ENCODE data around the gene FBXL19. TPM values are rescaled to one million over a fixed set of nuclear protein-coding genes. Genes with fewer than 3 reads are reported as not detected.

The FBXL19 gene
- 32.0 and 35.8 TPM in 2 replicates for total RNA-seq (2014; rRNA removed; shearing (Covaris generic))

DNA sequence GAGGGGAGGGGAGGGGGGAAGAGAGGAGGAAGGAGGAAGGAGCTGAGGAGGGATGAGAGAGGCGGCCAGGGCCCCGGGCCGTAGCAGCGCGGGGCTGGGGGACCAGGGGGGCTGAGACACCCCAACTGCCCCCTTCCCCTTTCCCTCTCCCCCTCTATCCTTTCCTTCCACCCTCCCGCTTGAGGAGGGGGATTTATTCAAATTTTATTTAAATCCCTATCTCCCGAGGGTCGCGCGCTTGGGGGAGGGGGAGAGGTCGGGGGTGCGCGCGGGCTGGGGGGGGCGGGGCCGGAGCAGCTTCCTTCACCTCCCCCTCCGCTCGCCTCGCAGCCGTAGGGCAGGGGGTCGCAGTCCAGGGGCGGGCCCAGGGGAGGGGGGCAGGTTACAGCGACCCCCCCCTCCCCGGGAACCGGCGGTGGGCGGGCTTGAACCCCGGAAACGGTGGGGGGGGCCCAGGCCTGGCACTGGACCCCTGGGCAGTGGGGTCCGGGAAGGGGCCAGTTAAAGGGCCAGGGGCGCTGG lies at the start of gene FBXL19:
Gene FBXL19, plus strand, starts transcription at position 19 of the 522 bp plus-strand sequence. CDS start 2,183 bp downstream, outside the sequence.

DNA sequence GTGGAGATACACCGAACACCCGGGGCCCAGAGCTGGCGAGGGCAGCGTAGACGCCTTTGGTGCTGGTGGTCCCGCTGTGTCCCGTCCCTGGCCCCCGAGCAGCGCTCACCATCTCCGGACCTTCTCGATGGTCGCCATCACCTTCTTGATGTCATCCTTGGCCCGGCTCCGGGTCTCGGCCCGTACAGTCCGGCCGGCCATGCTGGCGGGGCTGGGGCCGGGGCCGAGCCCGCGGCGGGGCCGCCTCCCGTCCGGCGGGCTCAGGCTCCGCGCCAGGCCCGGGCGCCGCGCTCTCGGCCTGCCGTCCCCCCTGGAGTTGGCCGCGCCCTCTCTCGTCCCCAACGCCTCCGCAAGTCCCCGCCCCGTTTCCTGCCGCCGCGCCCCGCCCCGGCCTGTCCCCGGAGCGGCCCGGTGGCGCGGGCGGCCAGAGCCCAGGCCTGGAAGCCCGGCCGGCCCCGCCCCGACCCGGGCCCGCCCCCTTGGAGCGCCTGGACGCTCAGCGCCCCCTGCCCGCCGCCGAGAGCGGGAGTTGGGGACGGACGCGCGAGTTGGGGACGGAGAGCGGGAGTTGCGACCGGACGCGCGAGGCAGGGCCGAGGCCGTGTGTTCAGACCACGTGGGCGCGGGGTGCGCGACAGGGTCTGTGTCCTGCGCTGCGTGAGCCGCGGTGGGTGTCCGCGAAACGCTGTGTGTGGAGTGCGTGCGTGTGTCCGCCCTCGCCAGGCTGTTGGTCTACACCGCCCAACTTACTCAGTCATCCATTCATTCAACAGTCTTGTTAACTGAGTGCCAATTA lies 29.4 kb upstream of the FBXL19 start, which contains the start of gene BCL7C:
Gene BCL7C, minus strand, starts transcription at position 334 of the 796 bp plus-strand sequence. Its CDS starts 133 bp downstream, at position 201.

GRCh38 chr16:30896261-30896888 lies 27.0 kb upstream of the FBXL19 start, which contains the start of gene CTF1:
TSS of gene CTF1 (plus strand) at chr16:30896614. CDS start at chr16:30896644, 30 bp downstream.

GRCh38 chr16:30948667-30949649 lies 25.6 kb downstream of the FBXL19 start, which contains the start of gene ORAI3:
TSS of gene ORAI3 (plus strand) at chr16:30949068. CDS start at chr16:30949290, 222 bp downstream.

DNA sequence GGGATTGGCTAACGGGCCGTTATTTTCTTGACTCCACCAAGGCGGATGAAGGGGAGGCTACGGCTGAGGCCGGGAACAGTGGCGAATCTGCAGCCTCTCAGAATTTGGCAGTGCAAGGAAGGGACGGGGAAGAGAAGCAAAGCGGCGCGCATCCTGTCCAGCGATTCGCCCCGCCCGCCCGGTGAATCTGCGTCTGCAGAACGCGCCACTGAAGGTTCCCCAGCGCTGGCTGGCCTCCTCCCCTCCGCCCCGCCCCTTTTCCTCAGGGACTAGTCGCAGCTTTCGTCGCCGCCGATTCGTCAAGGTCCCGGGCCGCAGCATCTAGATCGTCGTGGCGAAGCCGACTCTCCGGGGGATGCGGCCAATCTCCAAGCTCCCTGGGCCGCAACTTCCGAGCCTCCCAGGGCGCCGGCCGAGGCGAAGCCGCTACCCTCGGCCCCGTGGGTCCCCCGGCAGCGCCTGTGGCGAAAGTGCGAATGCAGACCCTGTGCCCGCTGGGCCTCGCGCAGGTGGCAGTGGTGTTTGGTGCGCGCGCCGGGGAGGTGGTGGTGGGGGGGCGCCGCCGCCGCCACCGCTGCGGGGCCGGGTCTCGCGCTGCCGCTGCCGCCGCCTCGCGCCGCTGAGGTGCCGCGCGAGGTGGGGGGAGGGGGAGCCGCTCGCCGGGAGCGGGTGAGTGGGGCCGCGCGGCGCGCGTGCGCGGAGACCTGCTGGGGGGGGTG lies 34.2 kb downstream of the FBXL19 start, which contains the start of gene SETD1A:
Gene SETD1A, plus strand, starts transcription at position 299 of the 719 bp plus-strand sequence. CDS start 978 bp downstream, outside the sequence.

DNA sequence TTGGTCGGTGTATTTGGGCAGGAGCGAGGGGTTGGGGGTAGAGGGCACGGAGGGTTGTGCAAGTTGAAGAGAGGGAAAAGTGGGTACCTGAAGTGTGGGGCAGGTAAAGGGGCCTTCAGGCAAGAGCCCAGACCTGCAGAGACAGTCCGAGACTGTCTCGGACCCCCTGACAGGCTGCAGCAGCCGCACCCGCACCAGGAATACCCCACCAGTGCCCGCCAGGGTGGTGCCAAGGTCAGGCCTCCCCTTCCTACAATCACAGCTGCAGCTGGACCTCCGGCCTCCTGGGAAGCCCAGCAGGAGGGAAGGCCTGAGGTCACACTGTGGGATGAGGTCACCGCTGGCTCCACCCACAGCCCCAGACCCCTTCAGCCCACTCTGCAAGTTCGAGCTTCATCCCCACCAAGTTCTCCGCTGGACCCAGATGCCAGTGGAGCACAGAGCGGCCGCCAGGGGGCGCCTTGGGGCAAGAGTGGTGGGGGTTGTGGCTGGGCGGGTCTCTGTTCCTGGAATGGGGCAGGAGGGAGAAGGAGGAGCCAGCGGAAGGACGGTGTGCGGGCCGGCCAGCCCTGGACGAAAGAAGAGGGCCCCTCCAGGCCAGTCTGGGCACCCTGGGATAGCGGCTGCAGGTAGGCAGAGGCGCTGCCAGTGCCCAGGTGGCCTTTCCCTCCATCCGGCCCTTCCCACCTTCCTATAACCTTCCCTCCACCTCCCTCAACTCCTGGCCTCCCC lies 61.5 kb downstream of the FBXL19 start, which contains the start of gene HSD3B7:
Gene HSD3B7, plus strand, starts transcription at position 539 of the 732 bp plus-strand sequence. CDS start 452 bp downstream, outside the sequence.

Small RNA genes lying within 50 kb of the gene (small RNA-seq; reads per million reads assigned to genes)
- gene AC135048.1, result not detected
- not detected for gene MIR4519
- gene MIR762, result not detected

Other genes with a start within 250 kb of the FBXL19 start
- 33.7 and 36.1 TPM in 2 replicates for gene SRCAP, start 224.4 kb upstream of the FBXL19 start, total RNA-seq (2014; rRNA removed; shearing (Covaris generic))
- gene PHKG2, start 175.1 kb upstream of the FBXL19 start, total RNA-seq (2014; rRNA removed; shearing (Covaris generic)), result 25.8 and 27.6 TPM in 2 replicates
- 21.3 and 29.5 TPM in 2 replicates for gene CFAP119, start 161.5 kb upstream of the FBXL19 start, total RNA-seq (2014; rRNA removed; shearing (Covaris generic))
- gene RNF40, start 161.2 kb upstream of the FBXL19 start, total RNA-seq (2014; rRNA removed; shearing (Covaris generic)), result 110 and 121 TPM in 2 replicates
- gene ZNF629, start 136.4 kb upstream of the FBXL19 start, total RNA-seq (2014; rRNA removed; shearing (Covaris generic)), result 9.7 and 10.2 TPM in 2 replicates
- gene BCL7C, start 29.5 kb upstream of the FBXL19 start, total RNA-seq (2014; rRNA removed; shearing (Covaris generic)), result 57.4 and 71.4 TPM in 2 replicates
- not detected in 2 replicates for gene CTF1, start 27.0 kb upstream of the FBXL19 start, total RNA-seq (2014; rRNA removed; shearing (Covaris generic))
- 19.8 and 21.6 TPM in 2 replicates for gene ORAI3, start 25.5 kb downstream of the FBXL19 start, total RNA-seq (2014; rRNA removed; shearing (Covaris generic))
- 9.8 and 12.9 TPM in 2 replicates for gene SETD1A, start 34.2 kb downstream of the FBXL19 start, total RNA-seq (2014; rRNA removed; shearing (Covaris generic))
- gene HSD3B7, start 61.6 kb downstream of the FBXL19 start, total RNA-seq (2014; rRNA removed; shearing (Covaris generic)), result 2.2 and 2.4 TPM in 2 replicates
- 0.98 TPM in 1 of 2 replicates, not detected in the other for gene STX1B, start 87.1 kb downstream of the FBXL19 start, total RNA-seq (2014; rRNA removed; shearing (Covaris generic))
- gene STX4, start 110.0 kb downstream of the FBXL19 start, total RNA-seq (2014; rRNA removed; shearing (Covaris generic)), result 23.6 and 25.5 TPM in 2 replicates
- gene ZNF668, start 150.7 kb downstream of the FBXL19 start, total RNA-seq (2014; rRNA removed; shearing (Covaris generic)), result 18.1 and 22.6 TPM in 2 replicates
- 18.1 and 18.4 TPM in 2 replicates for gene ZNF646, start 150.8 kb downstream of the FBXL19 start, total RNA-seq (2014; rRNA removed; shearing (Covaris generic))
- gene PRSS53, start 165.4 kb downstream of the FBXL19 start, total RNA-seq (2014; rRNA removed; shearing (Covaris generic)), result 3.6 and 6.6 TPM in 2 replicates
- 141 and 193 TPM in 2 replicates for gene VKORC1, start 171.2 kb downstream of the FBXL19 start, total RNA-seq (2014; rRNA removed; shearing (Covaris generic))
- 39.1 and 49.7 TPM in 2 replicates for gene BCKDK, start 184.8 kb downstream of the FBXL19 start, total RNA-seq (2014; rRNA removed; shearing (Covaris generic))
- 40.7 and 59.5 TPM in 2 replicates for gene KAT8, start 194.1 kb downstream of the FBXL19 start, total RNA-seq (2014; rRNA removed; shearing (Covaris generic))
- not detected in 2 replicates for gene PRSS8, start 212.2 kb downstream of the FBXL19 start, total RNA-seq (2014; rRNA removed; shearing (Covaris generic))
- gene PRSS36, start 226.5 kb downstream of the FBXL19 start, total RNA-seq (2014; rRNA removed; shearing (Covaris generic)), result 0.98 TPM in 1 of 2 replicates, not detected in the other